IPS-20b (cell line): ENCODE measurements around the gene RAI1.
A peak's percentile ranks its signal among the peaks of the same experiment; 100 is the strongest.
"Not testable (repeated sequence)": the region's sequence is repeated elsewhere in the genome, so short reads cannot be mapped to it uniquely, and the experiment has no call there.

ENCODE experiments used
- H3K27ac ChIP-seq: one replicate; pipeline ENCODE4 v1.5.1; 2013; ENCODE audit warnings: low read length
- H3K27me3 ChIP-seq: 2 replicates; pipeline ENCODE4 v1.6.1; 2013; ENCODE audit warnings: mild to moderate bottlenecking, low read length, inconsistent platforms; ENCODE audit not compliant: insufficient read depth
- H3K36me3 ChIP-seq: 2 replicates; pipeline ENCODE4 v1.6.1; 2013; ENCODE audit warnings: low read depth, mild to moderate bottlenecking, inconsistent platforms, low read length, moderate library complexity; ENCODE audit not compliant: insufficient read depth
- H3K4me1 ChIP-seq: 2 replicates; pipeline ENCODE4 v1.6.1; 2013; ENCODE audit warnings: mild to moderate bottlenecking, control low read depth, inconsistent platforms, low read length, moderate library complexity; ENCODE audit not compliant: insufficient read depth
- H3K4me3 ChIP-seq: 2 replicates; pipeline ENCODE4 v1.5.1; 2013; ENCODE audit warnings: mild to moderate bottlenecking, low read length, inconsistent platforms
- H3K9ac ChIP-seq: 2 replicates; pipeline ENCODE4 v1.6.1; 2013; ENCODE audit warnings: low read depth, mild to moderate bottlenecking, inconsistent platforms, low read length, moderate library complexity
- H3K9me3 ChIP-seq: 2 replicates; pipeline ENCODE4 v1.6.1; 2013; ENCODE audit warnings: mild to moderate bottlenecking, low read depth, low read length, inconsistent platforms; ENCODE audit not compliant: insufficient read depth

RAI1 gene

GRCh38 chr17:17801800-17802481 lies 120.7 kb downstream of the RAI1 start:
- H3K27ac ChIP-seq = no peak overlapping the region
- H3K36me3 ChIP-seq = no peaks in the 10 kb centered on the region

GRCh38 chr17:17804007-17804406 lies 122.7 kb downstream of the RAI1 start:
- Histone ChIP-seq H3K36me3 (no peaks in the 10 kb centered on the region), H3K27me3 (peaks cover 21% of the 10 kb centered on the region), H3K4me3 (no peak overlapping the region), H3K27ac (no peak overlapping the region), H3K9ac (no peak overlapping the region), H3K9me3 (no peaks in the 10 kb centered on the region), H3K4me1 (no peaks in the 10 kb centered on the region; the same call in 1 of the 2 replicates)

More at GRCh38 chr17:17801800-17802481, 120.7 kb downstream of the RAI1 start:
- Histone ChIP-seq H3K9ac (no peak overlapping the region), H3K4me3 (no peak overlapping the region), H3K27me3 (peaks cover 5% of the 10 kb centered on the region; the same call in 1 of the 2 replicates), H3K9me3 (no peaks in the 10 kb centered on the region), H3K4me1 (no peaks in the 10 kb centered on the region)

GRCh38 chr17:17805575-17805974 lies 124.3 kb downstream of the RAI1 start:
- H3K36me3 ChIP-seq = no peaks in the 10 kb centered on the region
- no peak overlapping the region for H3K4me3 ChIP-seq
- no peak overlapping the region for H3K9ac ChIP-seq
- H3K27ac ChIP-seq = no peak overlapping the region
- H3K4me1 ChIP-seq = no peaks in the 10 kb centered on the region; the same call in 1 of the 2 replicates
- no peaks in the 10 kb centered on the region for H3K9me3 ChIP-seq
- H3K27me3 ChIP-seq = peaks cover 30% of the 10 kb centered on the region

GRCh38 chr17:17806035-17806434 lies 124.8 kb downstream of the RAI1 start:
- no peak overlapping the region for H3K27ac ChIP-seq
- H3K27me3 ChIP-seq = peaks cover 35% of the 10 kb centered on the region
- no peaks in the 10 kb centered on the region for H3K36me3 ChIP-seq
- H3K9me3 ChIP-seq = no peaks in the 10 kb centered on the region
- H3K4me3 ChIP-seq = no peak overlapping the region
- no peak overlapping the region for H3K9ac ChIP-seq
- no peaks in the 10 kb centered on the region; the same call in 1 of the 2 replicates for H3K4me1 ChIP-seq

- H3K9me3 ChIP-seq = no peaks in the 10 kb centered on the region
- no peak overlapping the region for H3K4me3 ChIP-seq
- H3K27me3 ChIP-seq = peaks cover 40% of the 10 kb centered on the region
- peaks cover 4% of the 10 kb centered on the region; the same call in 1 of the 2 replicates for H3K4me1 ChIP-seq
- H3K36me3 ChIP-seq = no peaks in the 10 kb centered on the region; the same call in 1 of the 2 replicates
- no peak overlapping the region for H3K27ac ChIP-seq
- H3K9ac ChIP-seq = no peak overlapping the region
Observed at GRCh38 chr17:17806611-17807274, 125.5 kb downstream of the RAI1 start.

- no peak overlapping the region for H3K4me3 ChIP-seq
Observed at GRCh38 chr17:17807440-17807839, 126.2 kb downstream of the RAI1 start.

GRCh38 chr17:17808200-17808599 lies 126.9 kb downstream of the RAI1 start:
- H3K4me3 ChIP-seq, H3K27ac ChIP-seq, H3K9me3 ChIP-seq, H3K9ac ChIP-seq, H3K4me1 ChIP-seq, H3K36me3 ChIP-seq: not testable (repeated sequence)
- H3K27me3 ChIP-seq = peaks cover 40% of the 10 kb centered on the region

More at GRCh38 chr17:17807440-17807839, 126.2 kb downstream of the RAI1 start:
- Histone ChIP-seq H3K27me3 (peaks cover 40% of the 10 kb centered on the region), H3K36me3 (no peaks in the 10 kb centered on the region; the same call in 1 of the 2 replicates), H3K9ac (no peak overlapping the region), H3K9me3 (no peaks in the 10 kb centered on the region), H3K4me1 (peaks cover 8% of the 10 kb centered on the region; the same call in 1 of the 2 replicates), H3K27ac (no peak overlapping the region)

- H3K4me3 ChIP-seq = no peak overlapping the region
- peaks cover 40% of the 10 kb centered on the region for H3K27me3 ChIP-seq
- no peak overlapping the region for H3K27ac ChIP-seq
- no peak overlapping the region for H3K9ac ChIP-seq
- H3K4me1 ChIP-seq = peaks cover 8% of the 10 kb centered on the region; the same call in 1 of the 2 replicates
- H3K9me3 ChIP-seq = no peaks in the 10 kb centered on the region
- H3K36me3 ChIP-seq = peaks cover 8% of the 10 kb centered on the region
Observed at GRCh38 chr17:17808706-17809432, 127.6 kb downstream of the RAI1 start.

GRCh38 chr17:17809531-17810083 lies 128.3 kb downstream of the RAI1 start:
- Histone ChIP-seq H3K9ac (peak overlapping the region; percentile 57; the same call in 1 of the 2 replicates), H3K4me1 (peaks cover 8% of the 10 kb centered on the region; the same call in 1 of the 2 replicates), H3K9me3 (no peaks in the 10 kb centered on the region), H3K36me3 (peaks cover 15% of the 10 kb centered on the region), H3K4me3 (peak overlapping the region; percentile 72; the same call in 1 of the 2 replicates), H3K27ac (no peak overlapping the region), H3K27me3 (peaks cover 40% of the 10 kb centered on the region)

- Histone ChIP-seq H3K36me3 (peaks cover 22% of the 10 kb centered on the region), H3K9me3 (no peaks in the 10 kb centered on the region), H3K4me3 (peak overlapping the region; percentile 72)
Observed at GRCh38 chr17:17810084-17810894, 129.0 kb downstream of the RAI1 start.

More at GRCh38 chr17:17810084-17810894, 129.0 kb downstream of the RAI1 start:
- Histone ChIP-seq H3K9ac (peak overlapping the region; percentile 57; the same call in 1 of the 2 replicates), H3K27me3 (peaks cover 40% of the 10 kb centered on the region), H3K27ac (no peak overlapping the region), H3K4me1 (peaks cover 8% of the 10 kb centered on the region; the same call in 1 of the 2 replicates)
